Activated CD8-positive, alpha-beta T cell treated with anti-CD3 and anti-CD28 coated beads for 36 hours (primary cell): ENCODE data around the gene TNFRSF14. TPM values are rescaled to one million over a fixed set of nuclear protein-coding genes. Genes with fewer than 3 reads are reported as not detected.

Experiments
- ATAC-seq: fragments of 200-7000 bp; cut with Tn5 transposase; one replicate; pipeline ENCODE4 v1.10.0; 2021; ENCODE audit warnings: mild to moderate bottlenecking, moderate library complexity
- CTCF ChIA-PET: fragments of 350-600 bp; sonication (Branson Sonifier 250); formaldehyde crosslinking; loops from one replicate; lab custom pipeline; 2021; ENCODE audit warnings: antibody characterized with exemption; lab: Charles Lee
- POLR2A ChIA-PET: fragments of 350-600 bp; sonication (Branson Sonifier 250); formaldehyde crosslinking; loops from one replicate; lab custom pipeline; 2021; ENCODE audit warnings: antibody characterized with exemption; lab: Charles Lee
- DNase-seq: peaks from one replicate; pipeline ENCODE4 v3.0.0-alpha.2; 2020
- H3K27ac Mint-ChIP-seq: one replicate; pipeline ENCODE4 v1.8.0; 2021; ENCODE audit warnings: mild to moderate bottlenecking, mixed read lengths
- H3K27me3 Mint-ChIP-seq: one replicate; pipeline ENCODE4 v1.8.0; 2021; ENCODE audit warnings: mixed read lengths
- H3K36me3 Mint-ChIP-seq: one replicate; pipeline ENCODE4 v1.8.0; 2021; ENCODE audit warnings: low read depth, mixed read lengths
- H3K4me1 Mint-ChIP-seq: one replicate; pipeline ENCODE4 v1.8.0; 2021; ENCODE audit warnings: low read depth, mixed read lengths
- H3K4me3 Mint-ChIP-seq: one replicate; pipeline ENCODE4 v1.8.0; 2021; ENCODE audit warnings: mild to moderate bottlenecking, moderate library complexity, mixed read lengths
- H3K9me3 Mint-ChIP-seq: one replicate; pipeline ENCODE4 v1.8.0; 2021; ENCODE audit warnings: mixed read lengths
- intact Hi-C: fragments of 100-400 bp; cut with micrococcal nuclease; formaldehyde crosslinking; loops from one replicate; pipeline ENCODE4 v1.10.0; 2022
- total RNA-seq, 2 experiments: library from RNA; stranded (reverse); gene quantifications; one replicate each; pipeline ENCODE4 v1.2.3, GENCODE V29; 2021
- TF ChIP-seq, protein P1 (sequence below): fragments of 200-600 bp; IDR thresholded peaks from one replicate; pipeline ENCODE4 v1.8.0; 2022; ENCODE audit warnings: antibody characterized with exemption, mild to moderate bottlenecking

Gene TNFRSF14
- total RNA-seq, 2 experiments from 2014 or later, result 134 to 140 TPM

DNA sequence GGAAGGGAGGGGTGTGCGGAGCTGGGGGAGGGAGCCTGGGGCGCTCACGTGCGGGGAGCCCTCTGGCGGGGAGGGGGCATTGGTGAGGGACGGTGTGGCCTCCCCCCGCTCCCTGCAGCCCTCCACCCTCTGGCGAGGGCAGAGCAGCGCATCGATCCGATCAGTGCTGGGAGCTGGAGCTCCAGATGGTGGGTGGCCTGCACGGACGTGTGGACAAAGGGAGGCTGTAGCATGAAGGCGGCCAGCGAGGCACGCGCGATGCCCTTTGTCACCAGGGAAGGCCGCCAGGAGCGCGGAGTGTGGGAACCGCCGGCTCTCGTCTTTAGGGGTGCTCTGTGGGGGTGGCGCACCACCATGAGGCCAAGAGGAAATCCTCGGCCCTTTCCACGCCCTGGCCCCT, 20.7 kb upstream of the TNFRSF14 start:
- no peaks in the 10 kb centered on the region for H3K9me3 Mint-ChIP-seq
- ChIA-PET POLR2A (interaction anchor here (1.2 to 2.4 kb wide), 3 partner anchors 8 to 13 kb away, joined by 3 to 9 read pairs (median 4); no protein-coding TSS in a partner anchor), CTCF (no interaction called here)
- H3K36me3 Mint-ChIP-seq, result no peaks in the 10 kb centered on the region
- H3K27me3 Mint-ChIP-seq, result peaks cover 11% of the 10 kb centered on the region
- peaks cover 4% of the 10 kb centered on the region for H3K4me1 Mint-ChIP-seq
- no peak for DNase-seq
- TF ChIP-seq, protein P1, sequence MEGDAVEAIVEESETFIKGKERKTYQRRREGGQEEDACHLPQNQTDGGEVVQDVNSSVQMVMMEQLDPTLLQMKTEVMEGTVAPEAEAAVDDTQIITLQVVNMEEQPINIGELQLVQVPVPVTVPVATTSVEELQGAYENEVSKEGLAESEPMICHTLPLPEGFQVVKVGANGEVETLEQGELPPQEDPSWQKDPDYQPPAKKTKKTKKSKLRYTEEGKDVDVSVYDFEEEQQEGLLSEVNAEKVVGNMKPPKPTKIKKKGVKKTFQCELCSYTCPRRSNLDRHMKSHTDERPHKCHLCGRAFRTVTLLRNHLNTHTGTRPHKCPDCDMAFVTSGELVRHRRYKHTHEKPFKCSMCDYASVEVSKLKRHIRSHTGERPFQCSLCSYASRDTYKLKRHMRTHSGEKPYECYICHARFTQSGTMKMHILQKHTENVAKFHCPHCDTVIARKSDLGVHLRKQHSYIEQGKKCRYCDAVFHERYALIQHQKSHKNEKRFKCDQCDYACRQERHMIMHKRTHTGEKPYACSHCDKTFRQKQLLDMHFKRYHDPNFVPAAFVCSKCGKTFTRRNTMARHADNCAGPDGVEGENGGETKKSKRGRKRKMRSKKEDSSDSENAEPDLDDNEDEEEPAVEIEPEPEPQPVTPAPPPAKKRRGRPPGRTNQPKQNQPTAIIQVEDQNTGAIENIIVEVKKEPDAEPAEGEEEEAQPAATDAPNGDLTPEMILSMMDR, result no peak
- ATAC-seq, result no peak
- H3K27ac Mint-ChIP-seq, result no peak overlapping the region
- intact Hi-C loops, result no loop called here
- H3K4me3 Mint-ChIP-seq, result no peak overlapping the region

DNA sequence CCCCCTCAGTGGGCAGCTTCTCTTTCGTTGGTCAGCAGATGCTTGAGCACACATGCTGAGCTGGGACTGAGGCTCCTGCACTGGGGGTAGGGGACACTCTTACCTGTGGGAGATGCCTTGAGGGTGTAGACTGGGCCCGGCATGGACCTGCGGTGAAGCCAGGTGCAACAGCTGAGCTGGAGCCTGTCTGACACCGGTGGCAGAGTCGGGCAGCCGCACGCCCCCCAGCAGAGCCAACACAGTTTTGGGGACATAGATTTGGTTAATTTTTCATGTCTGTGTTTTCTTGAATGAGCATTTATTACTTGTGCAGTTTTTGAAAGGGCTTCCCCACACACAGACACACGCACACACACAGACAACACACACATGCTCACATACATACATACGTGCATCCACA, 20.2 kb upstream of the TNFRSF14 start:
- DNase-seq, result no peak
- no peak for ATAC-seq
- TF ChIP-seq, protein P1, result no peak
- ChIA-PET CTCF (no interaction called here), POLR2A (interaction anchor here (1.2 to 2.4 kb wide), 3 partner anchors 9 to 12 kb away, joined by 3 to 9 read pairs (median 4); no protein-coding TSS in a partner anchor)
- Mint-ChIP-seq H3K36me3 (no peaks in the 10 kb centered on the region), H3K9me3 (no peaks in the 10 kb centered on the region), H3K4me1 (peaks cover 2% of the 10 kb centered on the region), H3K4me3 (no peak overlapping the region), H3K27me3 (peaks cover 6% of the 10 kb centered on the region), H3K27ac (no peak overlapping the region)
- intact Hi-C loops, result no loop called here

DNA sequence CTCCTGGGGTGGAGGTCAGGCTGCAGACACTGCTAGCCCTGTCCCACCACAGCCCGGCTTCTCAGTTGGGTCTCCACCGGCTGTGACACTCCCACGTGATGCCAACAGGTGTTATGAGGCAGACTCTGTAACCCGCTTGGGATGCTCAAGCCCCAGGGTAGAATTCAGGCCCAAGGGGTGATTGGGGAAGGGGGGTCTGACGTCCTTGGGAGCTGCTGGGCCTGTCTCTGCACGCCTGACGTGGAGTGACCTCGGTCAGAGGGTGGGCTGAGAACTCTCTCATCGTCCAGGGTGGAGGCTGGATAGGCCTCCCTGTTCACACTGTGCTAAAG, 18.4 kb upstream of the TNFRSF14 start:
- H3K9me3 Mint-ChIP-seq, result no peaks in the 10 kb centered on the region
- ChIA-PET POLR2A (no interaction called here), CTCF (no interaction called here)
- DNase-seq (no peak), ATAC-seq (no peak)
- H3K36me3 Mint-ChIP-seq, result no peaks in the 10 kb centered on the region
- H3K27ac Mint-ChIP-seq, result no peak overlapping the region
- H3K4me1 Mint-ChIP-seq, result peaks cover 6% of the 10 kb centered on the region
- H3K27me3 Mint-ChIP-seq, result peaks cover 6% of the 10 kb centered on the region
- TF ChIP-seq, protein P1, result no peak
- H3K4me3 Mint-ChIP-seq, result no peak overlapping the region
- intact Hi-C loops, result no loop called here

DNA sequence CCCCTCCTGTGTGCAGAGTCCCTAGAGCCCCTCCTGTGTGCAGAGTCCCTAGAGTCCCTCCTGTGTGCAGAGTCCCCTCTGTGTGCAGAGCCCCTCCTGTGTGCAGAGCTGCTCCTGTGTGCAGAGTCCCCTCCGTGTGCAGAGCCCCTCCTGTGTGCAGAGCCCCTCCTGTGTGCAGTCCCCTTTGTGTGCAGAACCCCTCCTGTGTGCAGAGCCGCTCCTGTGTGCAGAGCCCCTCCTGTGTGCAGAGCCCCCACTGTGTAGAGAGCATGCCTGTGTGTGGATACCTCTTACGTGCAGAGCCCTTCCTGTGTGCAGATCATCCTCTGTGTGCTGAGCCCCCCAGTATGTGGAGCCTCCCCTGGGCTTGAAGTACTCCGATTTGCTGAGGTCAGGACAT, 17.8 kb upstream of the TNFRSF14 start:
- ChIA-PET CTCF (no interaction called here), POLR2A (interaction anchor here (1.6 kb wide), 1 partner anchor 10 kb away, joined by 3 read pairs; no protein-coding TSS in a partner anchor)
- DNase-seq, result no peak
- intact Hi-C loops, result no loop called here
- no peak overlapping the region for H3K27ac Mint-ChIP-seq
- H3K27me3 Mint-ChIP-seq, result peaks cover 6% of the 10 kb centered on the region
- no peak for ATAC-seq
- H3K4me3 Mint-ChIP-seq, result no peak overlapping the region
- peaks cover 6% of the 10 kb centered on the region for H3K4me1 Mint-ChIP-seq
- no peaks in the 10 kb centered on the region for H3K36me3 Mint-ChIP-seq
- no peaks in the 10 kb centered on the region for H3K9me3 Mint-ChIP-seq
- TF ChIP-seq, protein P1, result no peak

DNA sequence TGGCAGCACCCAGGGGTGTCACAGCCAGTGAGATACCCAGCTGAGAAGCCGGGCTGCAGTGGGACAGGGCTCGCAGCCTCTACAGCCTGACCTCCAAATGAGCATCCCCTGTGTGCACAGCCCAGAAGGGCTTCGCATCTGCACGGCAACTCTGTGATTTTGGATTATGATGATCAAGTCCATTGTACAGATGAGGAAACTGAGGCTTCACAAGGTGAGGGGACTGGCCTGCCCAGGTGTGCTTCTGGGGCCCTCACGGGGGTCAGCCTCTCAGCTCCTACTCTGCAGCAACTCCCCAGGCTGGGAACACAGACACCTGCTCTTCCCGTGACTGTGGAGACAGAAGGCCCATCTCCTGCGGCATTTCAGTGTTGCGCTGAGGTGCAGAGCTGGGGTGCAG, 17.3 kb upstream of the TNFRSF14 start:
- H3K4me1 Mint-ChIP-seq, result peaks cover 6% of the 10 kb centered on the region
- intact Hi-C loops, result no loop called here
- H3K27ac Mint-ChIP-seq, result no peak overlapping the region
- ATAC-seq (no peak), DNase-seq (no peak)
- H3K9me3 Mint-ChIP-seq, result no peaks in the 10 kb centered on the region
- H3K27me3 Mint-ChIP-seq, result peaks cover 5% of the 10 kb centered on the region
- CTCF ChIA-PET, result interaction anchor here (1.7 kb wide), 1 partner anchor 10 kb away, joined by 6 read pairs; the partner anchor contains the start of gene HES5
- H3K36me3 Mint-ChIP-seq, result no peaks in the 10 kb centered on the region
- TF ChIP-seq, protein P1, result no peak
- H3K4me3 Mint-ChIP-seq, result no peak overlapping the region
- POLR2A ChIA-PET, result interaction anchor here (1.6 kb wide), 1 partner anchor 10 kb away, joined by 3 read pairs; no protein-coding TSS in a partner anchor
